HEK293 (cell line): ENCODE results near the gene USP5.
A peak's percentile ranks its signal among the peaks of the same experiment; 100 is the strongest.

Source experiments
- KLF1 ChIP-seq: fragments of 450-650 bp; formaldehyde crosslinking; IDR thresholded peaks from 2 replicates; pipeline ENCODE4 v1.5.1; 2016; ENCODE audit warnings: missing biosample characterization, missing genetic modification characterization
- ZBTB44 ChIP-seq: fragments of 450-650 bp; IDR thresholded peaks from 2 replicates; pipeline ENCODE4 v1.5.1; 2018; ENCODE audit warnings: missing biosample characterization, mild to moderate bottlenecking, missing genetic modification characterization
- ZFP37 ChIP-seq: fragments of 450-650 bp; formaldehyde crosslinking; IDR thresholded peaks from 2 replicates; pipeline ENCODE4 v1.5.1; 2016; ENCODE audit warnings: missing biosample characterization, missing genetic modification characterization
- ZNF16 ChIP-seq: fragments of 450-650 bp; formaldehyde crosslinking; IDR thresholded peaks from 2 replicates; pipeline ENCODE4 v1.5.1; 2016; ENCODE audit warnings: low read depth, missing biosample characterization, missing genetic modification characterization
- ZNF280C ChIP-seq: fragments of 450-650 bp; formaldehyde crosslinking; IDR thresholded peaks from 2 replicates; pipeline ENCODE4 v1.5.1; 2016; ENCODE audit warnings: missing biosample characterization, missing genetic modification characterization
- ZNF302 ChIP-seq: fragments of 450-650 bp; formaldehyde crosslinking; IDR thresholded peaks from 2 replicates; pipeline ENCODE4 v1.5.1; 2016; ENCODE audit warnings: missing biosample characterization, missing genetic modification characterization, low read depth
- ZNF311 ChIP-seq: fragments of 450-650 bp; formaldehyde crosslinking; IDR thresholded peaks from 2 replicates; pipeline ENCODE4 v1.5.1; 2017; ENCODE audit warnings: missing biosample characterization, missing genetic modification characterization, borderline replicate concordance
- ZNF473 ChIP-seq: fragments of 450-650 bp; formaldehyde crosslinking; IDR thresholded peaks from 2 replicates; pipeline ENCODE4 v1.5.1; 2017; ENCODE audit warnings: missing biosample characterization, missing genetic modification characterization
- ZNF518A ChIP-seq: fragments of 450-650 bp; formaldehyde crosslinking; conservative IDR thresholded peaks from 2 replicates; pipeline ENCODE4 v1.5.1; 2016; ENCODE audit warnings: low read depth, missing biosample characterization, missing genetic modification characterization
- ZNF544 ChIP-seq: fragments of 450-650 bp; formaldehyde crosslinking; IDR thresholded peaks from 2 replicates; pipeline ENCODE4 v1.5.0; 2017; ENCODE audit warnings: missing biosample characterization, missing genetic modification characterization
- ZNF549 ChIP-seq: fragments of 450-650 bp; IDR thresholded peaks from 2 replicates; pipeline ENCODE4 v1.5.1; 2018; ENCODE audit warnings: missing biosample characterization, missing genetic modification characterization, mild to moderate bottlenecking, inconsistent platforms, moderate library complexity
- ZNF561 ChIP-seq: fragments of 450-650 bp; IDR thresholded peaks from 2 replicates; pipeline ENCODE4 v1.5.1; 2018; ENCODE audit warnings: missing biosample characterization, missing genetic modification characterization, borderline replicate concordance
- ZNF621 ChIP-seq: fragments of 450-650 bp; formaldehyde crosslinking; IDR thresholded peaks from 2 replicates; pipeline ENCODE4 v1.5.1; 2017; ENCODE audit warnings: missing biosample characterization, missing genetic modification characterization
- ZNF677 ChIP-seq: fragments of 450-650 bp; IDR thresholded peaks from 2 replicates; pipeline ENCODE4 v1.5.0; 2018; ENCODE audit warnings: missing biosample characterization, mild to moderate bottlenecking, missing genetic modification characterization, moderate library complexity
- ZNF701 ChIP-seq: fragments of 450-650 bp; formaldehyde crosslinking; IDR thresholded peaks from 2 replicates; pipeline ENCODE4 v1.5.1; 2016; ENCODE audit warnings: missing biosample characterization, missing genetic modification characterization
- ZNF792 ChIP-seq: fragments of 450-650 bp; formaldehyde crosslinking; IDR thresholded peaks from 2 replicates; pipeline ENCODE4 v1.5.1; 2016; ENCODE audit warnings: missing biosample characterization, missing genetic modification characterization
- ZNF830 ChIP-seq: fragments of 450-650 bp; IDR thresholded peaks from 2 replicates; pipeline ENCODE4 v1.5.0; 2018; ENCODE audit warnings: missing biosample characterization, missing genetic modification characterization, low read depth, mild to moderate bottlenecking, moderate library complexity
- ZSCAN16 ChIP-seq: fragments of 450-650 bp; formaldehyde crosslinking; IDR thresholded peaks from 2 replicates; pipeline ENCODE4 v1.5.1; 2016; ENCODE audit warnings: missing biosample characterization, missing genetic modification characterization
- TF ChIP-seq, protein P1 (sequence below): fragments of 450-650 bp; formaldehyde crosslinking; IDR thresholded peaks from 2 replicates; pipeline ENCODE4 v1.5.1; 2017; ENCODE audit warnings: missing biosample characterization, missing genetic modification characterization
- TF ChIP-seq, protein P2 (sequence below): fragments of 450-650 bp; formaldehyde crosslinking; IDR thresholded peaks from 2 replicates; pipeline ENCODE4 v1.5.0; 2017; ENCODE audit warnings: missing biosample characterization, missing genetic modification characterization, borderline replicate concordance
- TF ChIP-seq, protein P3 (sequence below): fragments of 450-650 bp; formaldehyde crosslinking; IDR thresholded peaks from 2 replicates; pipeline ENCODE4 v1.5.1; 2016; ENCODE audit warnings: missing biosample characterization, missing genetic modification characterization
- TF ChIP-seq, protein P4 (sequence below): fragments of 450-650 bp; formaldehyde crosslinking; IDR thresholded peaks from 2 replicates; pipeline ENCODE4 v1.5.1; 2016; ENCODE audit warnings: missing biosample characterization, missing genetic modification characterization

Gene USP5

GRCh38 chr12:6872073-6873048 is 20.4 kb downstream of the USP5 start (continued):
- TF ChIP-seq, protein P1, sequence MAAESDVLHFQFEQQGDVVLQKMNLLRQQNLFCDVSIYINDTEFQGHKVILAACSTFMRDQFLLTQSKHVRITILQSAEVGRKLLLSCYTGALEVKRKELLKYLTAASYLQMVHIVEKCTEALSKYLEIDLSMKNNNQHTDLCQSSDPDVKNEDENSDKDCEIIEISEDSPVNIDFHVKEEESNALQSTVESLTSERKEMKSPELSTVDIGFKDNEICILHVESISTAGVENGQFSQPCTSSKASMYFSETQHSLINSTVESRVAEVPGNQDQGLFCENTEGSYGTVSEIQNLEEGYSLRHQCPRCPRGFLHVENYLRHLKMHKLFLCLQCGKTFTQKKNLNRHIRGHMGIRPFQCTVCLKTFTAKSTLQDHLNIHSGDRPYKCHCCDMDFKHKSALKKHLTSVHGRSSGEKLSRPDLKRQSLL (tag by site-specific recombination): no peak
- TF ChIP-seq ZNF701 (no peak), ZNF302 (tag by site-specific recombination) (no peak), ZNF830 (tag by site-specific recombination) (no peak), ZNF544 (tag by site-specific recombination) (no peak), ZNF792 (tag by site-specific recombination) (no peak), KLF1 (peak; percentile 79), ZBTB44 (no peak), ZNF16 (tag by site-specific recombination) (no peak), ZSCAN16 (no peak), ZNF677 (tag by site-specific recombination) (no peak), ZNF621 (tag by site-specific recombination) (no peak), ZNF549 (tag by site-specific recombination) (no peak), ZFP37 (tag by site-specific recombination) (no peak), ZNF473 (tag by site-specific recombination) (no peak), ZNF311 (no peak), ZNF561 (tag by site-specific recombination) (peak; percentile 57), ZNF280C (tag by site-specific recombination) (no peak), ZNF518A (no peak)
- TF ChIP-seq, protein P2, sequence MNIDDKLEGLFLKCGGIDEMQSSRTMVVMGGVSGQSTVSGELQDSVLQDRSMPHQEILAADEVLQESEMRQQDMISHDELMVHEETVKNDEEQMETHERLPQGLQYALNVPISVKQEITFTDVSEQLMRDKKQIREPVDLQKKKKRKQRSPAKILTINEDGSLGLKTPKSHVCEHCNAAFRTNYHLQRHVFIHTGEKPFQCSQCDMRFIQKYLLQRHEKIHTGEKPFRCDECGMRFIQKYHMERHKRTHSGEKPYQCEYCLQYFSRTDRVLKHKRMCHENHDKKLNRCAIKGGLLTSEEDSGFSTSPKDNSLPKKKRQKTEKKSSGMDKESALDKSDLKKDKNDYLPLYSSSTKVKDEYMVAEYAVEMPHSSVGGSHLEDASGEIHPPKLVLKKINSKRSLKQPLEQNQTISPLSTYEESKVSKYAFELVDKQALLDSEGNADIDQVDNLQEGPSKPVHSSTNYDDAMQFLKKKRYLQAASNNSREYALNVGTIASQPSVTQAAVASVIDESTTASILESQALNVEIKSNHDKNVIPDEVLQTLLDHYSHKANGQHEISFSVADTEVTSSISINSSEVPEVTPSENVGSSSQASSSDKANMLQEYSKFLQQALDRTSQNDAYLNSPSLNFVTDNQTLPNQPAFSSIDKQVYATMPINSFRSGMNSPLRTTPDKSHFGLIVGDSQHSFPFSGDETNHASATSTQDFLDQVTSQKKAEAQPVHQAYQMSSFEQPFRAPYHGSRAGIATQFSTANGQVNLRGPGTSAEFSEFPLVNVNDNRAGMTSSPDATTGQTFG (tag by site-specific recombination): no peak
- TF ChIP-seq, protein P3, sequence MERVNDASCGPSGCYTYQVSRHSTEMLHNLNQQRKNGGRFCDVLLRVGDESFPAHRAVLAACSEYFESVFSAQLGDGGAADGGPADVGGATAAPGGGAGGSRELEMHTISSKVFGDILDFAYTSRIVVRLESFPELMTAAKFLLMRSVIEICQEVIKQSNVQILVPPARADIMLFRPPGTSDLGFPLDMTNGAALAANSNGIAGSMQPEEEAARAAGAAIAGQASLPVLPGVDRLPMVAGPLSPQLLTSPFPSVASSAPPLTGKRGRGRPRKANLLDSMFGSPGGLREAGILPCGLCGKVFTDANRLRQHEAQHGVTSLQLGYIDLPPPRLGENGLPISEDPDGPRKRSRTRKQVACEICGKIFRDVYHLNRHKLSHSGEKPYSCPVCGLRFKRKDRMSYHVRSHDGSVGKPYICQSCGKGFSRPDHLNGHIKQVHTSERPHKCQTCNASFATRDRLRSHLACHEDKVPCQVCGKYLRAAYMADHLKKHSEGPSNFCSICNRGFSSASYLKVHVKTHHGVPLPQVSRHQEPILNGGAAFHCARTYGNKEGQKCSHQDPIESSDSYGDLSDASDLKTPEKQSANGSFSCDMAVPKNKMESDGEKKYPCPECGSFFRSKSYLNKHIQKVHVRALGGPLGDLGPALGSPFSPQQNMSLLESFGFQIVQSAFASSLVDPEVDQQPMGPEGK (tag by site-specific recombination): peak; percentile 99
- TF ChIP-seq, protein P4, sequence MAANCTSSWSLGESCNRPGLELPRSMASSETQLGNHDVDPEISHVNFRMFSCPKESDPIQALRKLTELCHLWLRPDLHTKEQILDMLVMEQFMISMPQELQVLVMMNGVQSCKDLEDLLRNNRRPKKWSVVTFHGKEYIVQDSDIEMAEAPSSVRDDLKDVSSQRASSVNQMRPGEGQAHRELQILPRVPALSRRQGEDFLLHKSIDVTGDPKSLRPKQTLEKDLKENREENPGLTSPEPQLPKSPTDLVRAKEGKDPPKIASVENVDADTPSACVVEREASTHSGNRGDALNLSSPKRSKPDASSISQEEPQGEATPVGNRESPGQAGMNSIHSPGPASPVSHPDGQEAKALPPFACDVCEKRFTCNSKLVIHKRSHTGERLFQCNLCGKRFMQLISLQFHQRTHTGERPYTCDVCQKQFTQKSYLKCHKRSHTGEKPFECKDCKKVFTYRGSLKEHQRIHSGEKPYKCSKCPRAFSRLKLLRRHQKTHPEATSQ (tag by site-specific recombination): no peak
